SU-DHL-6 (cell line): ENCODE measurements around the gene PRELP.

ENCODE experiments used
- CTCF ChIP-seq: fragments of 200-600 bp; sonication (generic); IDR thresholded peaks from one replicate; pipeline ENCODE4 v1.5.1; 2017; ENCODE audit warnings: antibody characterized with exemption, mild to moderate bottlenecking, low read length, moderate library complexity; ENCODE audit not compliant: insufficient read depth, poor library complexity, severe bottlenecking
- EZH2phosphoT487 ChIP-seq: fragments of 200-600 bp; sonication (generic), shearing (Covaris generic); conservative IDR thresholded peaks from 2 replicates; pipeline ENCODE4 v1.6.1; 2018; ENCODE audit warnings: mild to moderate bottlenecking, antibody characterized with exemption, low read length, moderate library complexity, mixed read lengths

GRCh38 chr1:203512517-203512847 is 36.9 kb downstream of the PRELP start:
- TF ChIP-seq CTCF (no peak), EZH2phosphoT487 (no peak)
